CD14-positive monocyte (primary cell): ENCODE results near the gene TIGD3. TPM values are rescaled to one million over a fixed set of nuclear protein-coding genes. Genes with fewer than 3 reads are reported as not detected.

Source experiments
- DNase-seq, 3 donors: peaks; one replicate each; pipeline ENCODE4 v3.0.0-alpha.2; 2011 to 2022
- H2AFZ ChIP-seq: 2 replicates; pipeline ENCODE4 v1.6.0; 2012; ENCODE audit warnings: mild to moderate bottlenecking, low read depth, low read length, inconsistent platforms; ENCODE audit not compliant: insufficient read depth, poor library complexity, severe bottlenecking
- H3K27ac ChIP-seq, 2 donors: 1 replicate in 1 of 2; 2 replicates in 1 of 2; pipeline ENCODE4 v1.5.1; 2012 to 2013; ENCODE audit warnings: low read length in 2 of 2, control low read depth in 1 of 2, inconsistent platforms in 1 of 2, low read depth in 1 of 2, mild to moderate bottlenecking in 1 of 2
- H3K27me3 ChIP-seq, 2 donors: one replicate each; pipeline versions ENCODE4 v1.6.0 to v1.6.1; 2011 to 2013; ENCODE audit warnings: low read length in 2 of 2; ENCODE audit not compliant: control insufficient read depth in 2 of 2, insufficient read depth in 2 of 2
- H3K36me3 ChIP-seq, 2 donors: replicated peaks in 1 of 2; 1 replicate in 1 of 2; 2 replicates in 1 of 2; pipeline versions ENCODE4 v1.5.1 to v1.6.1; 2012 to 2013; ENCODE audit warnings: low read length in 2 of 2, control low read depth in 1 of 2, inconsistent platforms in 1 of 2, mild to moderate bottlenecking in 1 of 2; ENCODE audit not compliant: insufficient read depth in 2 of 2, control insufficient read depth in 1 of 2
- H3K4me1 ChIP-seq, 2 donors: 1 replicate in 1 of 2; 2 replicates in 1 of 2; pipeline versions ENCODE4 v1.5.1 to v1.6.1; 2012 to 2013; ENCODE audit warnings: low read length in 2 of 2, control low read depth in 1 of 2, inconsistent platforms in 1 of 2, mild to moderate bottlenecking in 1 of 2, moderate library complexity in 1 of 2; ENCODE audit not compliant: insufficient read depth in 2 of 2, control insufficient read depth in 1 of 2
- H3K4me2 ChIP-seq: replicated peaks from 2 replicates; pipeline ENCODE3; 2012; ENCODE audit warnings: low read length, moderate library complexity, mild to moderate bottlenecking; ENCODE audit not compliant: poor library complexity, severe bottlenecking; ENCODE audit errors: extremely low read depth
- H3K4me3 ChIP-seq, 3 experiments: fragments of 200-600 bp in 1 of 3; sonication (generic) in 1 of 3; replicated peaks in 1 of 3; 1 replicate in 2 of 3; 2 replicates in 1 of 3; pipeline ENCODE4 v1.5.1; 2011 to 2013; ENCODE audit warnings: low read length in 3 of 3, mild to moderate bottlenecking in 3 of 3, control low read depth in 2 of 3, low read depth in 2 of 3, inconsistent platforms in 1 of 3, moderate library complexity in 1 of 3
- H3K79me2 ChIP-seq: 2 replicates; pipeline ENCODE4 v1.6.0; 2012; ENCODE audit warnings: mild to moderate bottlenecking, control low read depth, inconsistent platforms, low read length, moderate library complexity; ENCODE audit not compliant: insufficient read depth
- H3K9ac ChIP-seq: 2 replicates; pipeline ENCODE4 v1.6.0; 2017; ENCODE audit warnings: low read length, mild to moderate bottlenecking; ENCODE audit not compliant: insufficient read depth, poor library complexity, severe bottlenecking
- H3K9me3 ChIP-seq, 2 donors: replicated peaks in 1 of 2; 1 replicate in 1 of 2; 2 replicates in 1 of 2; pipeline versions ENCODE4 v1.5.1 to v1.6.1; 2012 to 2013; ENCODE audit warnings: low read length in 2 of 2, control low read depth in 1 of 2; ENCODE audit not compliant: control insufficient read depth in 1 of 2, insufficient read depth in 1 of 2
- H4K20me1 ChIP-seq: 2 replicates; pipeline ENCODE4 v1.6.0; 2012; ENCODE audit warnings: mild to moderate bottlenecking, low read length, control low read depth, moderate library complexity; ENCODE audit not compliant: insufficient read depth
- H3K27ac Mint-ChIP-seq, 7 donors: one replicate each; pipeline ENCODE4 v1.8.0; 2020; ENCODE audit warnings: mild to moderate bottlenecking in 7 of 7, mixed read lengths in 7 of 7, moderate library complexity in 6 of 7, inconsistent platforms in 2 of 7
- H3K27me3 Mint-ChIP-seq, 3 donors: one replicate each; pipeline ENCODE4 v1.8.0; 2021 to 2022; ENCODE audit warnings: low read depth in 3 of 3, mild to moderate bottlenecking in 3 of 3, mixed read lengths in 3 of 3, moderate library complexity in 3 of 3, inconsistent platforms in 1 of 3
- H3K36me3 Mint-ChIP-seq, 2 donors: one replicate each; pipeline ENCODE4 v1.8.0; 2020; ENCODE audit warnings: mixed read lengths in 2 of 2, inconsistent platforms in 1 of 2, mild to moderate bottlenecking in 1 of 2
- H3K4me1 Mint-ChIP-seq: one replicate; pipeline ENCODE4 v1.8.0; 2020; ENCODE audit warnings: mild to moderate bottlenecking, mixed read lengths
- H3K4me3 Mint-ChIP-seq, 2 donors: one replicate each; pipeline ENCODE4 v1.8.0; 2020; ENCODE audit warnings: mild to moderate bottlenecking in 2 of 2, mixed read lengths in 2 of 2, moderate library complexity in 1 of 2
- H3K9me3 Mint-ChIP-seq, 7 donors: one replicate each; pipeline ENCODE4 v1.8.0; 2020 to 2022; ENCODE audit warnings: mixed read lengths in 7 of 7, mild to moderate bottlenecking in 6 of 7, moderate library complexity in 6 of 7, inconsistent platforms in 2 of 7
- CTCF ChIP-seq: fragments of 200-600 bp; IDR thresholded peaks from one replicate; pipeline ENCODE4 v1.8.0; 2022; ENCODE audit warnings: antibody characterized with exemption, mild to moderate bottlenecking
- WGBS: methylation state at CpG from one replicate; pipeline ENCODE4 v1.1.5; 2013; ENCODE audit warnings: missing lambda C conversion rate; ENCODE audit not compliant: insufficient coverage; 5-methylcytosine and 5-hydroxymethylcytosine counted together
- intact Hi-C, 2 donors: fragments of 100-400 bp; cut with micrococcal nuclease; formaldehyde crosslinking; loops; one replicate each; pipeline versions ENCODE4 v1.15.0 to v1.15.1; 2023
- polyA plus RNA-seq, 3 donors: library from polyadenylated mRNA; depleted of rRNA in 1 of 3; unstranded in 2 of 3; stranded (reverse) in 1 of 3; fragments of 300-500 nt in 2 of 3; fragments of >200 nt in 1 of 3; fragmentation: Illumina TruSeq in 2 of 3; gene quantifications; 1 replicate in 2 of 3; 2 replicates in 1 of 3; pipeline ENCODE4 v1.2.3, GENCODE V29; 2012 to 2021

Gene TIGD3
- polyA plus RNA-seq, 3 donors, result 1.7 to 3.7 (median 2.8) TPM

GRCh38 chr11:65353376-65353775, 1.2 kb upstream of the TIGD3 start:
- WGBS, result 97% methylated on average over 7 of the region's 7 CpGs
- Histone ChIP-seq H3K9me3 (no peaks in the 10 kb centered on the region), H2AFZ (no peak overlapping the region), H3K36me3 (peaks cover 41 to 43% of the 10 kb centered on the region in 2 donors), H3K4me1 (peaks cover 15 to 23% of the 10 kb centered on the region in 2 donors), H3K27me3 (peaks cover 0 to 14% of the 10 kb centered on the region in 2 donors), H4K20me1 (peaks cover 7% of the 10 kb centered on the region), H3K27ac (no peak overlapping the region), H3K79me2 (no peaks in the 10 kb centered on the region), H3K9ac (no peak overlapping the region), H3K4me2 (no peak overlapping the region), H3K4me3 (no peak overlapping the region)
- Mint-ChIP-seq H3K36me3 (peaks cover 33 to 41% of the 10 kb centered on the region in 2 donors), H3K9me3 (no peaks in the 10 kb centered on the region), H3K4me3 (peak overlapping the region in 1 of 2 donors; percentile 27), H3K27me3 (peaks cover 6 to 18% (median 10%) of the 10 kb centered on the region in 3 donors), H3K4me1 (peaks cover 20% of the 10 kb centered on the region), H3K27ac (peak overlapping the region in 1 of 7 donors; percentile 67)
- DNase-seq, result no peak
- no peak for TF ChIP-seq CTCF
- intact Hi-C loops, result no loop called here

- peak overlapping the region; percentile 69 for H2AFZ ChIP-seq
- no peaks in the 10 kb centered on the region for H3K9me3 Mint-ChIP-seq
- H3K4me1 Mint-ChIP-seq, result peaks cover 20% of the 10 kb centered on the region
- peaks cover 7% of the 10 kb centered on the region for H4K20me1 ChIP-seq
- peak overlapping the region; percentile 94 for H3K4me2 ChIP-seq
- H3K27me3 ChIP-seq, result peaks cover 0 to 14% of the 10 kb centered on the region in 2 donors
- no peak for DNase-seq
- 46% methylated on average over 11 of the region's 16 CpGs for WGBS
- peaks cover 28 to 36% of the 10 kb centered on the region in 2 donors for H3K36me3 Mint-ChIP-seq
- no peak overlapping the region for H3K9ac ChIP-seq
- H3K36me3 ChIP-seq, result peaks cover 35 to 38% of the 10 kb centered on the region in 2 donors
- H3K79me2 ChIP-seq, result no peaks in the 10 kb centered on the region
- peaks cover 15 to 23% of the 10 kb centered on the region in 2 donors for H3K4me1 ChIP-seq
- H3K27ac Mint-ChIP-seq, result peak overlapping the region in 5 of 7 donors; percentile 1 to 75 (median 67)
- H3K4me3 Mint-ChIP-seq, result peak overlapping the region; percentile 74 to 78
- peak overlapping the region in 1 of 3 experiments; percentile 80 for H3K4me3 ChIP-seq
- no peak for TF ChIP-seq CTCF
- H3K27me3 Mint-ChIP-seq, result peaks cover 6 to 18% (median 10%) of the 10 kb centered on the region in 3 donors
- intact Hi-C loops, result no loop called here
- H3K9me3 ChIP-seq, result no peaks in the 10 kb centered on the region
- no peak overlapping the region for H3K27ac ChIP-seq
Measured at GRCh38 chr11:65353900-65354264, 669 bp upstream of the TIGD3 start.
